ENCODE measurements around the gene MYRIP. TPM values are rescaled to one million over a fixed set of nuclear protein-coding genes. Genes with fewer than 3 reads are reported as not detected.

Gene MYRIP
- total RNA-seq, 1 experiment from 2014 or later, result 1.6 TPM

GRCh38 chr3:40306336-40306735 is 496.9 kb downstream of the MYRIP start:
- Mint-ChIP-seq H3K27ac (no peak overlapping the region), H3K4me1 (peaks cover 12% of the 10 kb centered on the region), H3K27me3 (ENCODE audit: low read depth) (no peaks in the 10 kb centered on the region), H3K4me3 (no peak overlapping the region), H3K36me3 (peaks cover 10% of the 10 kb centered on the region), H3K9me3 (peaks cover 7% of the 10 kb centered on the region; the same call in 1 of the 2 replicates)
- CTCF ChIA-PET, result interaction anchor here (1.3 kb wide), 1 partner anchor 115 kb away, joined by 4 read pairs; no protein-coding TSS in a partner anchor
- DNase-seq (ENCODE audit: low spot score) (no peak), ATAC-seq (no peak)
- POLR2A ChIA-PET, result no interaction called here
- no peak for TF ChIP-seq RELA (CRISPR knock-in tag; IDR thresholded peaks at IDR 0.05; ENCODE audit: borderline replicate concordance)
- no peak for TF ChIP-seq FOXP4 (CRISPR knock-in tag; IDR thresholded peaks at IDR 0.05)
- TF ChIP-seq, protein P1, sequence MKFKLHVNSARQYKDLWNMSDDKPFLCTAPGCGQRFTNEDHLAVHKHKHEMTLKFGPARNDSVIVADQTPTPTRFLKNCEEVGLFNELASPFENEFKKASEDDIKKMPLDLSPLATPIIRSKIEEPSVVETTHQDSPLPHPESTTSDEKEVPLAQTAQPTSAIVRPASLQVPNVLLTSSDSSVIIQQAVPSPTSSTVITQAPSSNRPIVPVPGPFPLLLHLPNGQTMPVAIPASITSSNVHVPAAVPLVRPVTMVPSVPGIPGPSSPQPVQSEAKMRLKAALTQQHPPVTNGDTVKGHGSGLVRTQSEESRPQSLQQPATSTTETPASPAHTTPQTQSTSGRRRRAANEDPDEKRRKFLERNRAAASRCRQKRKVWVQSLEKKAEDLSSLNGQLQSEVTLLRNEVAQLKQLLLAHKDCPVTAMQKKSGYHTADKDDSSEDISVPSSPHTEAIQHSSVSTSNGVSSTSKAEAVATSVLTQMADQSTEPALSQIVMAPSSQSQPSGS (CRISPR knock-in tag; IDR thresholded peaks at IDR 0.05; ENCODE audit: borderline replicate concordance, low read depth), result no peak
- TF ChIP-seq, protein P2, sequence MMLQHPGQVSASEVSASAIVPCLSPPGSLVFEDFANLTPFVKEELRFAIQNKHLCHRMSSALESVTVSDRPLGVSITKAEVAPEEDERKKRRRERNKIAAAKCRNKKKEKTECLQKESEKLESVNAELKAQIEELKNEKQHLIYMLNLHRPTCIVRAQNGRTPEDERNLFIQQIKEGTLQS (CRISPR knock-in tag; conservative IDR thresholded peaks at IDR 0.05), result no peak
- no peak for TF ChIP-seq ZNF671 (CRISPR knock-in tag; IDR thresholded peaks at IDR 0.05)
- no peak for TF ChIP-seq SOX15 (CRISPR knock-in tag; IDR thresholded peaks at IDR 0.05)
- no peak for TF ChIP-seq ZBTB21 (CRISPR knock-in tag; IDR thresholded peaks at IDR 0.05; ENCODE audit: borderline replicate concordance)
- TF ChIP-seq NFYB (CRISPR knock-in tag; conservative IDR thresholded peaks at IDR 0.05; ENCODE audit: low read depth), result no peak
- TF ChIP-seq, protein P3, sequence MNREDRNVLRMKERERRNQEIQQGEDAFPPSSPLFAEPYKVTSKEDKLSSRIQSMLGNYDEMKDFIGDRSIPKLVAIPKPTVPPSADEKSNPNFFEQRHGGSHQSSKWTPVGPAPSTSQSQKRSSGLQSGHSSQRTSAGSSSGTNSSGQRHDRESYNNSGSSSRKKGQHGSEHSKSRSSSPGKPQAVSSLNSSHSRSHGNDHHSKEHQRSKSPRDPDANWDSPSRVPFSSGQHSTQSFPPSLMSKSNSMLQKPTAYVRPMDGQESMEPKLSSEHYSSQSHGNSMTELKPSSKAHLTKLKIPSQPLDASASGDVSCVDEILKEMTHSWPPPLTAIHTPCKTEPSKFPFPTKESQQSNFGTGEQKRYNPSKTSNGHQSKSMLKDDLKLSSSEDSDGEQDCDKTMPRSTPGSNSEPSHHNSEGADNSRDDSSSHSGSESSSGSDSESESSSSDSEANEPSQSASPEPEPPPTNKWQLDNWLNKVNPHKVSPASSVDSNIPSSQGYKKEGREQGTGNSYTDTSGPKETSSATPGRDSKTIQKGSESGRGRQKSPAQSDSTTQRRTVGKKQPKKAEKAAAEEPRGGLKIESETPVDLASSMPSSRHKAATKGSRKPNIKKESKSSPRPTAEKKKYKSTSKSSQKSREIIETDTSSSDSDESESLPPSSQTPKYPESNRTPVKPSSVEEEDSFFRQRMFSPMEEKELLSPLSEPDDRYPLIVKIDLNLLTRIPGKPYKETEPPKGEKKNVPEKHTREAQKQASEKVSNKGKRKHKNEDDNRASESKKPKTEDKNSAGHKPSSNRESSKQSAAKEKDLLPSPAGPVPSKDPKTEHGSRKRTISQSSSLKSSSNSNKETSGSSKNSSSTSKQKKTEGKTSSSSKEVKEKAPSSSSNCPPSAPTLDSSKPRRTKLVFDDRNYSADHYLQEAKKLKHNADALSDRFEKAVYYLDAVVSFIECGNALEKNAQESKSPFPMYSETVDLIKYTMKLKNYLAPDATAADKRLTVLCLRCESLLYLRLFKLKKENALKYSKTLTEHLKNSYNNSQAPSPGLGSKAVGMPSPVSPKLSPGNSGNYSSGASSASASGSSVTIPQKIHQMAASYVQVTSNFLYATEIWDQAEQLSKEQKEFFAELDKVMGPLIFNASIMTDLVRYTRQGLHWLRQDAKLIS (CRISPR knock-in tag; IDR thresholded peaks at IDR 0.05; ENCODE audit: borderline replicate concordance), result no peak
- TF ChIP-seq, protein P4, sequence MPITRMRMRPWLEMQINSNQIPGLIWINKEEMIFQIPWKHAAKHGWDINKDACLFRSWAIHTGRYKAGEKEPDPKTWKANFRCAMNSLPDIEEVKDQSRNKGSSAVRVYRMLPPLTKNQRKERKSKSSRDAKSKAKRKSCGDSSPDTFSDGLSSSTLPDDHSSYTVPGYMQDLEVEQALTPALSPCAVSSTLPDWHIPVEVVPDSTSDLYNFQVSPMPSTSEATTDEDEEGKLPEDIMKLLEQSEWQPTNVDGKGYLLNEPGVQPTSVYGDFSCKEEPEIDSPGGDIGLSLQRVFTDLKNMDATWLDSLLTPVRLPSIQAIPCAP (CRISPR knock-in tag; IDR thresholded peaks at IDR 0.05), result no peak
- TF ChIP-seq E2F5 (CRISPR knock-in tag; IDR thresholded peaks at IDR 0.05), result no peak

GRCh38 chr3:40307176-40307575 is 497.8 kb downstream of the MYRIP start:
- no peaks in the 10 kb centered on the region for H3K27me3 Mint-ChIP-seq (ENCODE audit: low read depth)
- DNase-seq (ENCODE audit: low spot score) (no peak), ATAC-seq (no peak)
- no peak overlapping the region for H3K27ac Mint-ChIP-seq
- ChIA-PET CTCF (interaction anchor here (1.3 kb wide), 1 partner anchor 115 kb away, joined by 4 read pairs; no protein-coding TSS in a partner anchor), POLR2A (no interaction called here)
- peaks cover 18% of the 10 kb centered on the region for H3K4me1 Mint-ChIP-seq
- no peak overlapping the region for H3K4me3 Mint-ChIP-seq
- H3K9me3 Mint-ChIP-seq, result no peaks in the 10 kb centered on the region
- peaks cover 19% of the 10 kb centered on the region for H3K36me3 Mint-ChIP-seq
- no peak for TF ChIP-seq EMX1 (CRISPR knock-in tag; IDR thresholded peaks at IDR 0.05)
- TF ChIP-seq E2F1 (CRISPR knock-in tag; IDR thresholded peaks at IDR 0.05), result no peak
- TF ChIP-seq MXD4 (CRISPR knock-in tag; IDR thresholded peaks at IDR 0.05; ENCODE audit: borderline replicate concordance), result no peak
- TF ChIP-seq MYBL2 (CRISPR knock-in tag; IDR thresholded peaks at IDR 0.05), result no peak
- TF ChIP-seq, protein P5, sequence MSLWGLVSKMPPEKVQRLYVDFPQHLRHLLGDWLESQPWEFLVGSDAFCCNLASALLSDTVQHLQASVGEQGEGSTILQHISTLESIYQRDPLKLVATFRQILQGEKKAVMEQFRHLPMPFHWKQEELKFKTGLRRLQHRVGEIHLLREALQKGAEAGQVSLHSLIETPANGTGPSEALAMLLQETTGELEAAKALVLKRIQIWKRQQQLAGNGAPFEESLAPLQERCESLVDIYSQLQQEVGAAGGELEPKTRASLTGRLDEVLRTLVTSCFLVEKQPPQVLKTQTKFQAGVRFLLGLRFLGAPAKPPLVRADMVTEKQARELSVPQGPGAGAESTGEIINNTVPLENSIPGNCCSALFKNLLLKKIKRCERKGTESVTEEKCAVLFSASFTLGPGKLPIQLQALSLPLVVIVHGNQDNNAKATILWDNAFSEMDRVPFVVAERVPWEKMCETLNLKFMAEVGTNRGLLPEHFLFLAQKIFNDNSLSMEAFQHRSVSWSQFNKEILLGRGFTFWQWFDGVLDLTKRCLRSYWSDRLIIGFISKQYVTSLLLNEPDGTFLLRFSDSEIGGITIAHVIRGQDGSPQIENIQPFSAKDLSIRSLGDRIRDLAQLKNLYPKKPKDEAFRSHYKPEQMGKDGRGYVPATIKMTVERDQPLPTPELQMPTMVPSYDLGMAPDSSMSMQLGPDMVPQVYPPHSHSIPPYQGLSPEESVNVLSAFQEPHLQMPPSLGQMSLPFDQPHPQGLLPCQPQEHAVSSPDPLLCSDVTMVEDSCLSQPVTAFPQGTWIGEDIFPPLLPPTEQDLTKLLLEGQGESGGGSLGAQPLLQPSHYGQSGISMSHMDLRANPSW (CRISPR knock-in tag; conservative IDR thresholded peaks at IDR 0.05; ENCODE audit: low read depth), result no peak
- no peak for TF ChIP-seq ZNF423 (CRISPR knock-in tag; IDR thresholded peaks at IDR 0.05)
- TF ChIP-seq RORB (CRISPR knock-in tag; IDR thresholded peaks at IDR 0.05), result no peak
- TF ChIP-seq PREB (CRISPR knock-in tag; IDR thresholded peaks at IDR 0.05; ENCODE audit: borderline replicate concordance), result no peak
- TF ChIP-seq GTF2I (CRISPR knock-in tag; conservative IDR thresholded peaks at IDR 0.05), result no peak
- TF ChIP-seq RELA (CRISPR knock-in tag; IDR thresholded peaks at IDR 0.05; ENCODE audit: borderline replicate concordance), result no peak
